ENCODE data around the gene STAB2. TPM values are rescaled to one million over a fixed set of nuclear protein-coding genes. Genes with fewer than 3 reads are reported as not detected.

Gene STAB2
- total RNA-seq, 2 experiments from 2014 or later = not detected

- no peak overlapping the region for H3K4me3 ChIP-seq (ENCODE audit: low read depth, low read length, poor library complexity, severe bottlenecking)
- H3K79me2 ChIP-seq (ENCODE audit: insufficient read depth, low read depth, low read length) = no peaks in the 10 kb centered on the region
- ChIA-PET CTCF (ENCODE audit: unreplicated experiment) (no interaction called here), POLR2A (no interaction called here)
- TF ChIP-seq CTCF (conservative IDR thresholded peaks at IDR 0.05; ENCODE audit: low read length) = no peak
- no peak for TF ChIP-seq EZH2phosphoT487 (IDR thresholded peaks at IDR 0.05; ENCODE audit: borderline replicate concordance, low read depth, low read length)
- intact Hi-C loops (cut with micrococcal nuclease; ENCODE audit: unreplicated experiment) = no loop called here
- no peaks in the 10 kb centered on the region for H4K20me1 ChIP-seq (ENCODE audit: insufficient read depth, low read length)
- BruUV-seq (replicated peaks) = TSS peak; percentile 37
- no peaks in the 10 kb centered on the region for H3K9me2 ChIP-seq (ENCODE audit: insufficient read depth, low read length)
- DNase-seq (ENCODE audit: low spot score) = no peak
- no peak overlapping the region for H3K4me2 ChIP-seq (ENCODE audit: low read length)
- no peaks in the 10 kb centered on the region for H3K4me1 ChIP-seq (ENCODE audit: insufficient read depth, low read length, poor library complexity, severe bottlenecking)
- H3K36me3 ChIP-seq (ENCODE audit: insufficient read depth, low read length) = peaks cover 2% of the 10 kb centered on the region; the same call in 1 of the 2 replicates
- H2AFZ ChIP-seq (ENCODE audit: low read length) = no peak overlapping the region
- no peak overlapping the region for H3K27ac ChIP-seq (ENCODE audit: low read depth, low read length, poor library complexity, severe bottlenecking)
- H3K9me3 ChIP-seq (ENCODE audit: low read length) = no peaks in the 10 kb centered on the region
Measured at GRCh38 chr12:103774977-103775560, 188.0 kb downstream of the STAB2 start.

GRCh38 chr12:103778781-103779180 lies 191.7 kb downstream of the STAB2 start:
- CTCF ChIA-PET (ENCODE audit: unreplicated experiment) = no interaction called here

More at GRCh38 chr12:103778781-103779180, 191.7 kb downstream of the STAB2 start:
- BruUV-seq (replicated peaks) = no TSS peak
- H3K4me2 ChIP-seq (ENCODE audit: low read length) = no peak overlapping the region
- H3K36me3 ChIP-seq (ENCODE audit: insufficient read depth, low read length) = peaks cover 10% of the 10 kb centered on the region; the same call in 1 of the 2 replicates
- H3K4me1 ChIP-seq (ENCODE audit: insufficient read depth, low read length, poor library complexity, severe bottlenecking) = no peaks in the 10 kb centered on the region
- POLR2A ChIA-PET = no interaction called here
- intact Hi-C loops (cut with micrococcal nuclease; ENCODE audit: unreplicated experiment) = no loop called here
- H3K4me3 ChIP-seq (ENCODE audit: low read depth, low read length, poor library complexity, severe bottlenecking) = no peak overlapping the region
- H3K9me2 ChIP-seq (ENCODE audit: insufficient read depth, low read length) = no peaks in the 10 kb centered on the region
- H3K79me2 ChIP-seq (ENCODE audit: insufficient read depth, low read depth, low read length) = no peaks in the 10 kb centered on the region
- TF ChIP-seq CTCF (conservative IDR thresholded peaks at IDR 0.05; ENCODE audit: low read length) (no peak), EZH2phosphoT487 (IDR thresholded peaks at IDR 0.05; ENCODE audit: borderline replicate concordance, low read depth, low read length) (no peak)
- H3K27ac ChIP-seq (ENCODE audit: low read depth, low read length, poor library complexity, severe bottlenecking) = no peak overlapping the region
- H2AFZ ChIP-seq (ENCODE audit: low read length) = no peak overlapping the region
- no peaks in the 10 kb centered on the region for H3K9me3 ChIP-seq (ENCODE audit: low read length)
- DNase-seq (ENCODE audit: low spot score) = no peak
- no peaks in the 10 kb centered on the region for H4K20me1 ChIP-seq (ENCODE audit: insufficient read depth, low read length)
